HG03469 (cell line): ENCODE results near the gene MYH7.

ENCODE experiments used
- ATAC-seq: cut with Tn5 transposase; IDR thresholded peaks from one replicate; pipeline ENCODE4 v1.9.1; 2021; ENCODE audit warnings: mild to moderate bottlenecking, moderate library complexity, moderate number of reproducible peaks; ENCODE audit not compliant: unreplicated experiment

MYH7 gene

DNA sequence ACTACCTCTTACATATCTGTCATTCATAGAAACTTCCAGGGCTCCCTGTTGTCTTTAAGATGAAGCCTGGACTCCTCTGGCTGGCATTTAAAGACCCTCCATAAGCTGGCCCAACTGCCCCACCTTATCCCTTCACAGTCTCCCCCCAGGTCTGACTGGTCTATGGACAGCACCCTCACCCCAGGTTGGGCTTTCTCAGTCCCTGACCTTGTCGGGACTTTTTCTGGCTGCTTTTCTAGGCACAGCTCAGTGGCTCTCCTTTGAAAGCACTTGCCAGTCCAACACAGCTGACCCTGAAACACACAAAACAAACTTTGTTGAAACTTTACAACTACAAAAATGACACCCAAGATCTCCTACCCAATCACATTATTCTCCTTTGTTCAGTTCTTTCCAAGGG lies 13.9 kb upstream of the MYH7 start:
- ATAC-seq: no peak

DNA sequence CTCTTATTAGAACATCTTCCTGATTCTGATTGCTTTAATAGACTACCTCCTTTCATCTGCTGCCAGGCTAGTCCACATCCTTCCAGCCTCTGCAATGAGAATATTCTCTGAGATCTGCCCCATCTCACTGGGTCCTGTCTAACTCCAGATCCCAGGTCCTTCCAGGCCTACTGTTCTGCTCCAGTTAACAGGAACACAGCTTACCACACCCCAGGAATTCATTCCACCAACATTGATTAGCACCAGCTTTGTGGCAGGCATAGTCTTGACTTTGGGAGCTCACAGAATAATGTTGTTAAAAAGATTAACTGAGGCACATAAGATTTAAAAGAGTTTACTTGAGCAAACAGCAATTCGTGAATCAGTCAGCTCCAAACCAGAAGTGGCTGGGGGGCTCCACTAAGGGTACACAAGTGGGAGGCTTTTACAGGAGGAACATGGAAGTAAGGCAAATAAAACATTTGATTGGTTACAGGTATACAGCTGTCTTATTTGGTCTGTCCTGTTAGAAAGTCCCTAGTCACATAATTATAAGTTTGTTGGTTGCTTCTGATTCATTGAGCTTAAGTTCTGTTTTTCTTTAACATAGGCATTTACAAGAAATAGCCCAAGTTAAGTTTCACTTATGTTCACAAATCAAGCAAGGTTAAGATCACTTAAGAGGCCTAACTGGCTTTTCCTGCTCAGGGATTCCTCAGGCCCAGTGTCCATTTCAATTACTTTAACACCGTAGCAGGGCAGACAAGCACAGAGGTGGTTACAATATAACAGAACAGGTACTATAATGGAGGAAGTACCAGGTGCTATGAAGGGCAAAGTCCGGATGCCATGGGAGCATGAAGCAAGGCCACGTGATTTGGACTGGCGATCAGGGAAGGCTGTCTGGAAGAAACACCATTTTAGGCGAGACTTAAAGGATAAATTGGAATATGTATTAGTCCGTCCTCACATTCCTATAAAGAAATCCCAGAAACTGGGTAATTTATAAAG lies 12.2 kb upstream of the MYH7 start:
- no peak for ATAC-seq

GRCh38 chr14:23446291-23446851 lies 10.9 kb upstream of the MYH7 start:
- no peak for ATAC-seq

GRCh38 chr14:23445773-23446172 lies 10.3 kb upstream of the MYH7 start:
- no peak for ATAC-seq

GRCh38 chr14:23444314-23444713 lies 8.9 kb upstream of the MYH7 start:
- ATAC-seq: no peak

GRCh38 chr14:23443881-23444280 lies 8.4 kb upstream of the MYH7 start:
- ATAC-seq: no peak

DNA sequence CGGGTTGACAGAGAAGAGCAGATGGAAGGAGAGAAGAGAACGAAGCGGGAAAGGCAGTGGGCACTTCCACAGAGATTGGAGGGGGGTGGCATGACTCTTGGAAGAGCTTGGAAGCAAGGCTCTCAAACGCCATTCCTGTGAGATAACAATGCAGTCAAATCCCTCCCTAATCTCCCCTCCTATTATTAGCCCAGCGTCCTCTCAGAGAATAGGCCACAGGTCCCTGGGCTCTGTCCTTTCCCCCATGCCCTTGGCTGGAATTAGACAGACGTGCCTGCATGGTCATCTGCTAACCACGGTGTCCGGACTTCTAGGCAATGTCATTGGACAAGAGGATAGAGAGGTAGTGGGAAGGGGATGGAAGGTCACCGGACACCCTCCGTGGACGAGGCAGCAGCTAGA lies 8.0 kb upstream of the MYH7 start:
- no peak for ATAC-seq

DNA sequence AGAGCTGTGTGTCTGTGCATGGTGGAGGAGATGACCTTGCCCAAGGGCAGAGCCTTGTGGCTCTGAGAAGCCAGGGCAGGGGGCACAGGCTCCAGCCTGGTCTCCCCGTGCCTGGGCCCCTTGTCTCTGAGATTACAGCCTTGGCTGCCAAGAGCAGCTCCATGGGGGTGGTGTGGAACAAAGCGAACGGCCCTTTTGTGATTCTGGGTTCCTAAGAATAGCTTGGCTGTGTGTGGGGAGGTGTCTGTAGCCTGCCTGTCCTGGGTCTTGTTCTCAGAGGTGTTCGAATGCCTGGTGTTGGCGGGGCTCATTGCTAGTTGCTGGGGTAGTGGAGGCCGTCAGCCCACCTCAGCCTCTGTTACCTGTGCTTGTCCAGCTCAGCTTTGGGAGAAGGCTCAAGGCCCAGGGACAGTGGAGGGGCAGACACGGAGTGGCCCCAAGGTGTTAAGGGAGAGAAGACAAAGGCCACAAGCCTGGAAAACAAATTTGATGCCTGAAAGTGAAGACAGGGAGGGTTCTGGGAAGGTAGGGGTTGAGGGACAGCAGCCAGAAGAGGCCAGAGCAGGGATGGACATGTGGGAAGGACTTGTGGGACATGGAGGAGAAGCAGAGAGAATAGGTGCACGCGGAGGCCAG lies 7.4 kb upstream of the MYH7 start:
- no peak for ATAC-seq

DNA sequence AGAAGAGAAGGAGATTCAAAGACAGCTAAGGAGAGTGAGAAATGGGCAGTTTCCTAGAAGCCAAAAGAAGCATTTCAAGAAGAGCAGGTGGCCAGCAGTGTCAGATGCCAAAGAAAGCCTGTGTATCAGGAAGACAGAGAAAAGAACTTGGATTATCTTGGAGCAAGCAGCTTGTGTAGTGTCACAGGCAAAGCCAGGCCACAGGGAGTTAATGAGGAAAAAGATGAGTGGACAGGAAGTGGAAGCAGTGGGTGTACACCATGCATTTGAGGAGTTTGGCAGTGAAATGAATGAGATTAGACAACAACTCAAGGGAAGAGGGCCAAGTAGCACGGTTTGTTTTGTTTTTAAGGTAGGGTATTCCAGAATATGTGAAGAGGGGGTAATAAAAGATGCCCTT lies 5.6 kb upstream of the MYH7 start:
- no peak for ATAC-seq

- no peak for ATAC-seq
Observed at GRCh38 chr14:23439107-23439835, 3.8 kb upstream of the MYH7 start.

GRCh38 chr14:23438101-23438971 lies 2.9 kb upstream of the MYH7 start:
- ATAC-seq: no peak

GRCh38 chr14:23437133-23438100 lies 2.0 kb upstream of the MYH7 start:
- ATAC-seq: no peak

- no peak for ATAC-seq
Observed at GRCh38 chr14:23436327-23437132, 1.1 kb upstream of the MYH7 start.

DNA sequence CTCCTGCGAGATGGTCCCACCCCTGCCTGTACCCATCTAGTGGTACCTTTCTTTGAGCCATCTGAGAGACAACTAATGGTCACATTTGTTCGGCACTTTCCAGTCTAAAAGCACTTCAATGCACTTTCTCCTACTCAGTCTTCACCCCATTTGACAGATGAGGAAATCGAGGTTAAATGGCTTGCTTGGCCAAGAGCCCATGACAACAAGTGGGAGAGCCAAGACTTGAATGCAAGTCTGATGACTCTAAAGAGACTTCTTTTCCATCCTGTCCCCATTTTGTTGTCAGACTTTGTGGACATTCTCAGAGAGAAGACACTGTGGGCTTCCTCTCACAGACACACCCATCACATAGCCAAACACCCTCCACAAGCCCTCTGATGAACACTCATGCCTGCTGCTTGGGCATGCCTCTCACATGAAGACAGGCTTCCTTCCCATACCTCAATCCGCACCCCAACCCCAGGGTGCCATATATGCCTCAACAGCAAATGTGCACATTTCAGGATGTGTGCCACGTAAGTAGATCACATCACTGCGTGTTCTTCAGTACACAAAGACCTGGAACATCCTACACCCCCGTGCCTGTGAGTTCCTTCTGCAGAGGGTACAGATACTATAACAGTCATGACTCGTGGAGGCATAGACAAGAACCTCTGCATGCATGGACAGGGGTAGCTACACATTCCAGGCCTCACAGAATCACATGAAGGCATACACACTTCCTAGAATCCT lies 805 bp downstream of the MYH7 start:
- ATAC-seq: no peak

DNA sequence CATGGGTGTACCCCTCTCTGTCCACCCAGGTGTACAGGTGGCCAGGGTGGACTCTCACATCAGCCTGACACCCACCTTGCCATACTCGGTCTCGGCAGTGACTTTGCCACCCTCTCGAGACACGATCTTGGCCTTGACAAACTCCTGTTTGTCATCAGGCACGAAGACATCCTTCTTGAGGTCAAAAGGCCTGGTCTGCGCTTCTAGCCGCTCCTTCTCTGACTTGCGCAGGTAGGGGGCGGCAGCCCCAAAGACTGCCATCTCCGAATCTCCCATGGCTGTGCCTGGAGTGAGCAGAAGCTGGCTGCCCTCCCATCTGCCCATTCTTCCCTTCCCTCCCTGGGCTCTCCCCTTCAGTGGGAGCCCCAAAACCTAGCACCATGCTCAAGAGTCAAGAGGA lies 2.0 kb downstream of the MYH7 start:
- ATAC-seq: no peak

DNA sequence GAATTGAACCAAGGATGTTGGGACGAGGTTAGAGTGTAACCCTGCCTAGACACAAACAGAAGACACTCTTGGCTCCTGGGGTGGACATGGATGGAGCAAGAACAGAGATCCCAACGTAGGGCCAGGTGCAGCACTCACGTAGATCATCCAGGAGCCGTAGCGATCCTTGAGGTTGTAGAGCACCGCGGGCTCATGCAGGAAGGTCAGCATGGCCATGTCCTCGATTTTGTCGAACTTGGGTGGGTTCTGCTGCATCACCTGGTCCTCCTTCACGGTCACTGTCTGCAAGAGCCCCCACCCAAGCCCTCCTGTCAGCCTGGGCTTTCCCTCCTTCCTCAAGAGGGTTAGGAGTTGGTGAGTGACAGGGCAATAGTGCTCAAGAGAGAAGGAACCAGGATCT lies 2.5 kb downstream of the MYH7 start:
- ATAC-seq: no peak

DNA sequence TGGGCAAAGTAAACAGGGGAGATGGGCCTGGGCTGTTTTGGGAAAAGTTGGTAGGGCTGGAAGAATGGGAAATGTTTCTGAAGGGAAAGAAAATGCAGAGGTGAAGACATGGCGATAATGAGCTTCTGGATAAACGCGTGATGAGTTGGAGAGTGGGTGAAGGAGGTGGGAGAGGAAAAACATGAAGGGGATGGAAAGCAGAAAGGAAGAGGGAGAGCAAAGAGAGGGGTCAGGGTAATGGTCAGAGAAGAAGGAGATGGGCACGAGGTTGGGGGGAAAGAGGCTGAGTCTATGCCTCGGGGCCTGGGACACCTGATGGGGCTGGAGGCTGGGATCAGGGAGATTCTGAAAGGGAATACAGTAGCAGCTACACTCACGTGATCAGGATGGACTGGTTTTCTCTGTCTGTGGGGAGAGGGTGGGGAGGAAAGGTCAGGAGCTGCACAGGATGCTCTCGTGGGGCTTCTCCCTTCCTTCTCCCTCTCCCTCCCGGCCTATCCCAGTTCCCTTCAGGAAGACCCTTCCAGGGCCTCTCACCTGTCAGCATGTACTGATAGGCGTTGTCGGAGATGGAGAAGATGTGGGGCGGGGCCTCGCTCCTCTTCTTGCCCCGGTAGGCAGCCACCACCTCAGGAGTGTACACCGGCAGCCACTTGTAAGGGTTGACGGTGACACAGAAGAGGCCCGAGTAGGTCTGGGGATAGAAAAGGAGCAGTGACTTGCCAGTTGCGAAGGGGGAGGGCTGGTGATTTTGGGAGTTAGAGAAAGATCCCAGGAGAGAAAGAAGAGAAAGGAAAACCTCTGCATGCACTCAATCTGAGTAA lies 3.1 kb downstream of the MYH7 start:
- ATAC-seq: no peak
